Mesenchymal stem cell (in vitro differentiated cells and primary cell): ENCODE results near the gene NRAS. TPM values are rescaled to one million over a fixed set of nuclear protein-coding genes. Genes with fewer than 3 reads are reported as not detected.
A peak's percentile ranks its signal among the peaks of the same experiment; 100 is the strongest.

Source experiments
- DNase-seq: peaks from one replicate; pipeline ENCODE4 v3.0.0-alpha.2; 2013
- H2AFZ ChIP-seq: one replicate; pipeline ENCODE4 v1.6.1; 2013; ENCODE audit warnings: low read depth, mild to moderate bottlenecking, control low read depth, inconsistent platforms, low read length, moderate library complexity
- H2AK5ac ChIP-seq: 2 replicates; pipeline ENCODE4 v1.6.1; 2013; ENCODE audit warnings: low read length, moderate library complexity, mild to moderate bottlenecking, inconsistent platforms; ENCODE audit not compliant: severe bottlenecking
- H2BK120ac ChIP-seq: one replicate; pipeline ENCODE4 v1.6.1; 2013; ENCODE audit warnings: low read depth, mild to moderate bottlenecking, inconsistent platforms, low read length, moderate library complexity
- H2BK12ac ChIP-seq, 2 experiments: one replicate each; pipeline ENCODE4 v1.6.1; 2013; ENCODE audit warnings: inconsistent platforms in 2 of 2, low read length in 2 of 2, mild to moderate bottlenecking in 2 of 2, moderate library complexity in 2 of 2, control low read depth in 1 of 2
- H2BK15ac ChIP-seq: one replicate; pipeline ENCODE4 v1.6.1; 2013; ENCODE audit warnings: mild to moderate bottlenecking, low read depth, inconsistent platforms; ENCODE audit not compliant: poor library complexity, severe bottlenecking
- H2BK5ac ChIP-seq: 2 replicates; pipeline ENCODE4 v1.6.1; 2013; ENCODE audit warnings: low read depth, mild to moderate bottlenecking, low read length, control low read depth, inconsistent platforms; ENCODE audit not compliant: poor library complexity, severe bottlenecking
- H3K14ac ChIP-seq, 2 experiments: one replicate each; pipeline ENCODE4 v1.6.1; 2013; ENCODE audit warnings: inconsistent platforms in 2 of 2, low read length in 2 of 2, control low read depth in 1 of 2, mild to moderate bottlenecking in 1 of 2, moderate library complexity in 1 of 2
- H3K18ac ChIP-seq, 2 experiments: one replicate each; pipeline ENCODE4 v1.6.1; 2013; ENCODE audit warnings: inconsistent platforms in 2 of 2, low read length in 2 of 2, control low read depth in 1 of 2, low read depth in 1 of 2, mild to moderate bottlenecking in 1 of 2
- H3K23ac ChIP-seq, 2 experiments: one replicate each; pipeline ENCODE4 v1.6.1; 2013; ENCODE audit warnings: inconsistent platforms in 2 of 2, low read length in 2 of 2, mild to moderate bottlenecking in 2 of 2, moderate library complexity in 2 of 2, control low read depth in 1 of 2
- H3K27ac ChIP-seq: 2 replicates; pipeline ENCODE4 v1.5.1; 2013; ENCODE audit warnings: mild to moderate bottlenecking, moderate library complexity, low read length, control low read depth, inconsistent platforms; ENCODE audit not compliant: poor library complexity, severe bottlenecking
- H3K27me3 ChIP-seq, 2 experiments: 2 replicates each; pipeline versions ENCODE4 v1.6.1 to v1.7.0; 2013; ENCODE audit warnings: low read length in 2 of 2, mild to moderate bottlenecking in 2 of 2, moderate library complexity in 2 of 2, control low read depth in 1 of 2, inconsistent platforms in 1 of 2; ENCODE audit not compliant: control insufficient read depth in 1 of 2, insufficient read depth in 1 of 2
- H3K36me3 ChIP-seq, 2 experiments: 2 replicates each; pipeline versions ENCODE4 v1.6.1 to v1.7.0; 2013; ENCODE audit warnings: low read length in 2 of 2, control low read depth in 1 of 2, inconsistent platforms in 1 of 2, low read depth in 1 of 2, mild to moderate bottlenecking in 1 of 2; ENCODE audit not compliant: insufficient read depth in 2 of 2, control insufficient read depth in 1 of 2
- H3K4ac ChIP-seq, 2 experiments: one replicate each; pipeline ENCODE4 v1.6.1; 2013; ENCODE audit warnings: inconsistent platforms in 2 of 2, low read length in 2 of 2, mild to moderate bottlenecking in 2 of 2, moderate library complexity in 2 of 2, control low read depth in 1 of 2, low read depth in 1 of 2
- H3K4me1 ChIP-seq: 2 replicates; pipeline ENCODE4 v1.6.1; 2013; ENCODE audit warnings: low read depth, low read length, control low read depth; ENCODE audit not compliant: control insufficient read depth, insufficient read depth
- H3K4me2 ChIP-seq: 2 replicates; pipeline ENCODE4 v1.6.1; 2013; ENCODE audit warnings: low read length, mild to moderate bottlenecking, inconsistent platforms; ENCODE audit not compliant: poor library complexity, severe bottlenecking
- H3K4me3 ChIP-seq, 2 experiments: 2 replicates each; pipeline versions ENCODE4 v1.5.1 to v1.7.0; 2013; ENCODE audit warnings: low read length in 2 of 2, mild to moderate bottlenecking in 2 of 2, control low read depth in 1 of 2, low read depth in 1 of 2; ENCODE audit not compliant: insufficient read depth in 1 of 2
- H3K79me1 ChIP-seq: replicated peaks from 2 replicates; pipeline ENCODE4 v1.6.1; 2013; ENCODE audit warnings: mild to moderate bottlenecking, control low read depth, low read length, inconsistent platforms; ENCODE audit not compliant: poor library complexity, severe bottlenecking
- H3K9ac ChIP-seq: 2 replicates; pipeline ENCODE4 v1.7.0; 2013; ENCODE audit warnings: mild to moderate bottlenecking, low read length, moderate library complexity
- H3K9me3 ChIP-seq: 2 replicates; pipeline ENCODE4 v1.7.0; 2013; ENCODE audit warnings: mild to moderate bottlenecking, low read length; ENCODE audit not compliant: control insufficient read depth
- H4K8ac ChIP-seq: one replicate; pipeline ENCODE4 v1.6.1; 2013; ENCODE audit warnings: inconsistent platforms, mild to moderate bottlenecking, low read length, moderate library complexity
- H4K91ac ChIP-seq: one replicate; pipeline ENCODE4 v1.6.1; 2013; ENCODE audit warnings: mild to moderate bottlenecking, low read length, inconsistent platforms
- WGBS: methylation state at CpG from one replicate; pipeline ENCODE4 v1.1.7; 2013; ENCODE audit warnings: mixed read lengths; 5-methylcytosine and 5-hydroxymethylcytosine counted together
- small RNA-seq: library from polyadenylated mRNA; stranded (forward); fragments of <200 nt; extraction: miRNeasy Mini kit (QIAGEN cat#:217004); gene quantifications from one replicate; pipeline ENCODE3, GENCODE V24; 2013; ENCODE audit warnings: low read depth

NRAS gene

DNA sequence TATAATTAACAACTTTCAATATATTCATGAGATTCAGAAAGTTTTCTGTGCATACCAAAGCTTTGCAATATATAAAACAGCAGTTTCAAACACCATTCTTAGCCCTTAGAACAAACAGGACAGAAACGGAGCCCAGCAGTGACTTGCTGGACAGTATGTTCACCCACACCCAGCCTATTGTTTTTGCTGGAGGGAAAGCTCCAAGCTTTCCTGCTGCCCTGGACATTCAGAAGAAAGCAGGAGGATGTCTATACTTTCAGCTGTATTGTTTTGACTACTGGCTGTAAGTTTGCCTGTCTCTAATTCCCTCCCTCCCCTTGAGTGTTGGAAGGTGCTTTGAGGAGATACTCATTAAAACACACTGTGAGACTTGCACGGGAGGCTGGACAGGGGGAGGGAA is 56.3 kb downstream of the NRAS start:
- Histone ChIP-seq H2BK12ac (no peak overlapping the region), H3K14ac (no peak overlapping the region), H3K9ac (no peak overlapping the region), H4K8ac (no peak overlapping the region), H3K4me3 (no peak overlapping the region), H3K27me3 (peaks cover 0 to 3% of the 10 kb centered on the region in 2 experiments), H3K36me3 (no peaks in the 10 kb centered on the region), H2AK5ac (no peak overlapping the region), H3K23ac (peak overlapping the region in 1 of 2 experiments; percentile 40), H2BK15ac (no peak overlapping the region), H3K4me2 (no peak overlapping the region), H2BK120ac (no peak overlapping the region), H3K79me1 (peaks cover 4% of the 10 kb centered on the region), H3K4ac (no peak overlapping the region), H3K27ac (no peak overlapping the region), H3K18ac (no peak overlapping the region), H2BK5ac (no peak overlapping the region), H4K91ac (no peak overlapping the region), H3K4me1 (no peaks in the 10 kb centered on the region), H2AFZ (no peak overlapping the region), H3K9me3 (no peaks in the 10 kb centered on the region)
- no peak for DNase-seq
- WGBS, result 30% methylated on average over 1 of the region's 2 CpGs

Small RNA genes within 50 kb of the gene (small RNA-seq; reads per million reads assigned to genes)
- gene RN7SL432P (not detected), gene RNY1P13 (not detected)
